Osteocyte (in vitro differentiated cells): Measurements from ENCODE around the gene ITGA1. TPM values are rescaled to one million over a fixed set of nuclear protein-coding genes. Genes with fewer than 3 reads are reported as not detected.

Experiments
- DNase-seq: peaks from one replicate; pipeline ENCODE4 v3.0.0; 2021; ENCODE audit warnings: mixed read lengths; ENCODE audit not compliant: unreplicated experiment; ENCODE audit errors: extremely low spot score
- H3K27ac Mint-ChIP-seq: one replicate; pipeline ENCODE4 v1.8.0; 2021; ENCODE audit warnings: mild to moderate bottlenecking, mixed read lengths; ENCODE audit not compliant: unreplicated experiment
- H3K27me3 Mint-ChIP-seq: one replicate; pipeline ENCODE4 v1.8.0; 2021; ENCODE audit warnings: mixed read lengths; ENCODE audit not compliant: unreplicated experiment
- H3K36me3 Mint-ChIP-seq: one replicate; pipeline ENCODE4 v1.8.0; 2021; ENCODE audit warnings: mixed read lengths; ENCODE audit not compliant: unreplicated experiment
- H3K4me1 Mint-ChIP-seq: one replicate; pipeline ENCODE4 v1.8.0; 2021; ENCODE audit warnings: mixed read lengths; ENCODE audit not compliant: unreplicated experiment
- H3K4me3 Mint-ChIP-seq: one replicate; pipeline ENCODE4 v1.8.0; 2021; ENCODE audit warnings: mild to moderate bottlenecking, moderate library complexity, mixed read lengths; ENCODE audit not compliant: unreplicated experiment
- H3K9me3 Mint-ChIP-seq: one replicate; pipeline ENCODE4 v1.8.0; 2021; ENCODE audit warnings: mixed read lengths; ENCODE audit not compliant: unreplicated experiment
- total RNA-seq: library from RNA; stranded (reverse); gene quantifications from 2 replicates; pipeline ENCODE4 v1.2.1, GENCODE V29; 2021
- TF ChIP-seq, protein P1 (sequence below): fragments of 200-600 bp; sonication (generic); IDR thresholded peaks from 2 replicates; pipeline ENCODE4 v1.5.0; 2021; ENCODE audit warnings: antibody characterized with exemption, mild to moderate bottlenecking, moderate library complexity

ITGA1 gene
- total RNA-seq, 1 donor from 2014 or later = 150 TPM

GRCh38 chr5:52767217-52767743, 20.4 kb upstream of the ITGA1 start:
- Mint-ChIP-seq H3K27ac (no peak overlapping the region), H3K27me3 (no peaks in the 10 kb centered on the region), H3K9me3 (no peaks in the 10 kb centered on the region)

DNA sequence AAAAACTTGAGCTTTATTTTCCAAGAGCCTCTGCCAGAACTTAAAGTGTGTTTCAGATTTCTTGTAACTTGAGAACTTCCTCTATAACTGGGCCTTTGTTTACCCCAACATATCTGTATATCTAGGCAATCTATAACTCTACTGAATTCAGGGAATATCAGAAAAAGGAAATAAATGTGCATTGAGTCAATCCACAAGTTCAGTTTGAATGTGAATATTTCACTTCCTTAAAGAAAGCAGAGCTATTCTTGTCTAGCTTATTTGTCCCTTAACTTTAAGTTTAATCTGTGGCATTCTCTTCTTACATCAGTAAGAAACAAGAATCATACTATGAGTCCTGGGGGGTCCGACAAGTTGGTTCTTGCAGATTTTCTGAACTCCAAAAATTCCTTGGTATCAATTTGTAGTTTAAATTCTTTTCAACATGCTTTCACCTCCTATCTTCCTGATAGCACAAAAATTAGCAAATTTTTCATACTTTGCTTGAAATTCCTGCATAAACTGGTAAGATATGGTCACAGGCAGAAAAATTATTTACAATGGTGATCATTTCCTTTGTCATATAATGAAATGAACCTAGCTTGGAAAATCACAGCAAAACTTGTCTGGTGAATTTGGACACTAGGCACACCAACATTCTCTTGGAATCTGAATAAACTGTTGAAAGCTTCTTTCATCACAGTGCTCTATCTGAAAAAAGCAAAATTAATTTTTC, 19.8 kb upstream of the ITGA1 start:
- no peaks in the 10 kb centered on the region for H3K4me1 Mint-ChIP-seq
- H3K36me3 Mint-ChIP-seq = no peaks in the 10 kb centered on the region
- H3K27ac Mint-ChIP-seq = no peak overlapping the region
- DNase-seq = no peak
- peaks cover 1% of the 10 kb centered on the region for H3K27me3 Mint-ChIP-seq
- H3K4me3 Mint-ChIP-seq = no peak overlapping the region
- TF ChIP-seq, protein P1, sequence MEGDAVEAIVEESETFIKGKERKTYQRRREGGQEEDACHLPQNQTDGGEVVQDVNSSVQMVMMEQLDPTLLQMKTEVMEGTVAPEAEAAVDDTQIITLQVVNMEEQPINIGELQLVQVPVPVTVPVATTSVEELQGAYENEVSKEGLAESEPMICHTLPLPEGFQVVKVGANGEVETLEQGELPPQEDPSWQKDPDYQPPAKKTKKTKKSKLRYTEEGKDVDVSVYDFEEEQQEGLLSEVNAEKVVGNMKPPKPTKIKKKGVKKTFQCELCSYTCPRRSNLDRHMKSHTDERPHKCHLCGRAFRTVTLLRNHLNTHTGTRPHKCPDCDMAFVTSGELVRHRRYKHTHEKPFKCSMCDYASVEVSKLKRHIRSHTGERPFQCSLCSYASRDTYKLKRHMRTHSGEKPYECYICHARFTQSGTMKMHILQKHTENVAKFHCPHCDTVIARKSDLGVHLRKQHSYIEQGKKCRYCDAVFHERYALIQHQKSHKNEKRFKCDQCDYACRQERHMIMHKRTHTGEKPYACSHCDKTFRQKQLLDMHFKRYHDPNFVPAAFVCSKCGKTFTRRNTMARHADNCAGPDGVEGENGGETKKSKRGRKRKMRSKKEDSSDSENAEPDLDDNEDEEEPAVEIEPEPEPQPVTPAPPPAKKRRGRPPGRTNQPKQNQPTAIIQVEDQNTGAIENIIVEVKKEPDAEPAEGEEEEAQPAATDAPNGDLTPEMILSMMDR = no peak
- no peaks in the 10 kb centered on the region for H3K9me3 Mint-ChIP-seq

More at GRCh38 chr5:52767217-52767743, 20.4 kb upstream of the ITGA1 start:
- no peaks in the 10 kb centered on the region for H3K36me3 Mint-ChIP-seq
- H3K4me1 Mint-ChIP-seq = peaks cover 3% of the 10 kb centered on the region
- TF ChIP-seq, protein P1 = no peak
- no peak overlapping the region for H3K4me3 Mint-ChIP-seq
- no peak for DNase-seq

- H3K4me1 Mint-ChIP-seq = peaks cover 2% of the 10 kb centered on the region
- TF ChIP-seq, protein P1 = no peak
- peaks cover 1% of the 10 kb centered on the region for H3K27me3 Mint-ChIP-seq
- no peak overlapping the region for H3K4me3 Mint-ChIP-seq
- H3K36me3 Mint-ChIP-seq = no peaks in the 10 kb centered on the region
- H3K9me3 Mint-ChIP-seq = no peaks in the 10 kb centered on the region
- no peak for DNase-seq
- H3K27ac Mint-ChIP-seq = no peak overlapping the region
Measured at GRCh38 chr5:52769061-52769460, 18.7 kb upstream of the ITGA1 start.

- Mint-ChIP-seq H3K4me3 (no peak overlapping the region), H3K36me3 (no peaks in the 10 kb centered on the region), H3K9me3 (no peaks in the 10 kb centered on the region), H3K27ac (no peak overlapping the region), H3K27me3 (peaks cover 1% of the 10 kb centered on the region), H3K4me1 (peaks cover 5% of the 10 kb centered on the region)
- no peak for DNase-seq
- TF ChIP-seq, protein P1 = no peak
Measured at GRCh38 chr5:52770287-52770939, 17.3 kb upstream of the ITGA1 start.
